H1 (cell line): ENCODE measurements around the gene SCUBE2. TPM values are rescaled to one million over a fixed set of nuclear protein-coding genes. Genes with fewer than 3 reads are reported as not detected.

Source experiments
- CTCF ChIA-PET: fragments of 300-600 bp; sonication (Branson Sonifier 250); formaldehyde crosslinking; loops from one replicate; lab custom pipeline; 2021; ENCODE audit not compliant: partially characterized antibody; lab: Charles Lee
- POLR2A ChIA-PET: fragments of 300-600 bp; sonication (Branson Sonifier 250); formaldehyde crosslinking; loops from one replicate; lab custom pipeline; 2021; ENCODE audit warnings: inconsistent platforms; ENCODE audit not compliant: partially characterized antibody; lab: Charles Lee
- DNase-seq, 2 experiments: peaks; one replicate each; pipeline versions ENCODE4 v3.0.0 to v3.0.0-alpha.2; 2010 to 2022; ENCODE audit warnings: low spot score in 2 of 2, low read depth in 1 of 2, mixed read lengths in 1 of 2
- FAIRE-seq: peaks from 2 replicates; lab custom pipeline; 2011; peaks lifted over from hg19 to GRCh38; lab: Jason Lieb, UNC
- H2AFZ ChIP-seq: 2 replicates; pipeline ENCODE4 v1.8.1; 2012; ENCODE audit warnings: low read length, inconsistent platforms
- H2AK5ac ChIP-seq: 2 replicates; pipeline ENCODE4 v1.6.1; 2013; ENCODE audit warnings: low read depth, low read length
- H2BK120ac ChIP-seq: replicated peaks from 2 replicates; pipeline ENCODE3; 2013; ENCODE audit warnings: low read depth, low read length, inconsistent platforms
- H2BK12ac ChIP-seq: 2 replicates; pipeline ENCODE4 v1.6.1; 2013; ENCODE audit warnings: low read depth, low read length
- H2BK15ac ChIP-seq: 2 replicates; pipeline ENCODE4 v1.6.1; 2013; ENCODE audit warnings: low read length
- H2BK20ac ChIP-seq: 2 replicates; pipeline ENCODE4 v1.6.1; 2013; ENCODE audit warnings: low read length
- H2BK5ac ChIP-seq: 2 replicates; pipeline ENCODE4 v1.6.1; 2013; ENCODE audit warnings: low read depth, low read length
- H3K14ac ChIP-seq: 2 replicates; pipeline ENCODE4 v1.6.1; 2013; ENCODE audit warnings: inconsistent platforms; ENCODE audit not compliant: insufficient read length
- H3K18ac ChIP-seq: 2 replicates; pipeline ENCODE4 v1.6.1; 2013; ENCODE audit warnings: low read length; ENCODE audit errors: extremely low read depth
- H3K23ac ChIP-seq: 2 replicates; pipeline ENCODE4 v1.6.1; 2013; ENCODE audit warnings: inconsistent platforms; ENCODE audit not compliant: insufficient read length
- H3K23me2 ChIP-seq: 2 replicates; pipeline ENCODE4 v1.6.1; 2013; ENCODE audit warnings: low read depth, low read length
- H3K27ac ChIP-seq: 2 replicates; pipeline ENCODE4 v1.6.1; 2011; ENCODE audit warnings: low read depth, low read length, inconsistent platforms
- H3K27me3 ChIP-seq, 4 experiments: replicated peaks in 1 of 4; 1 replicate in 1 of 4; 2 replicates in 3 of 4; pipeline versions ENCODE4 v1.6.1 to v1.8.1; 2011 to 2013; ENCODE audit warnings: low read length in 3 of 4, mild to moderate bottlenecking in 3 of 4, inconsistent platforms in 2 of 4, mixed read lengths in 2 of 4, moderate library complexity in 1 of 4; ENCODE audit not compliant: control insufficient read depth in 3 of 4, insufficient read depth in 3 of 4; ENCODE audit errors: extremely low read depth in 1 of 4
- H3K36me3 ChIP-seq, 4 experiments: 2 replicates each; pipeline versions ENCODE4 v1.6.1 to v1.8.1; 2011 to 2013; ENCODE audit warnings: mild to moderate bottlenecking in 4 of 4, low read length in 3 of 4, moderate library complexity in 2 of 4, control low read depth in 1 of 4, inconsistent platforms in 1 of 4; ENCODE audit not compliant: insufficient read depth in 4 of 4, control insufficient read depth in 2 of 4
- H3K4ac ChIP-seq: replicated peaks from 2 replicates; pipeline ENCODE3; 2013; ENCODE audit warnings: low read length, low read depth, mixed read lengths, inconsistent platforms; ENCODE audit not compliant: insufficient read length
- H3K4me1 ChIP-seq, 4 experiments: replicated peaks in 1 of 4; 1 replicate in 1 of 4; 2 replicates in 3 of 4; pipeline versions ENCODE4 v1.6.1 to v1.8.1; 2011 to 2013; ENCODE audit warnings: low read length in 3 of 4, inconsistent platforms in 2 of 4, mixed read lengths in 1 of 4; ENCODE audit not compliant: insufficient read depth in 4 of 4, control insufficient read depth in 3 of 4
- H3K4me2 ChIP-seq, 2 experiments: 2 replicates each; pipeline versions ENCODE4 v1.6.1 to v1.8.1; 2011 to 2013; ENCODE audit warnings: low read depth in 2 of 2, low read length in 2 of 2, control low read depth in 1 of 2, inconsistent platforms in 1 of 2, mild to moderate bottlenecking in 1 of 2; ENCODE audit not compliant: insufficient read depth in 1 of 2
- H3K4me3 ChIP-seq, 4 experiments: fragments of 200-600, 300-600 bp in 1 of 4; sonication (generic), shearing (Covaris generic), sonication (Bioruptor Twin) in 1 of 4; 2 replicates each; pipeline versions ENCODE4 v1.5.1 to v1.8.1; 2011 to 2016; ENCODE audit warnings: low read length in 4 of 4, low read depth in 3 of 4, control low read depth in 2 of 4, inconsistent platforms in 2 of 4, mild to moderate bottlenecking in 2 of 4, mixed read lengths in 1 of 4, moderate library complexity in 1 of 4; ENCODE audit not compliant: insufficient read depth in 2 of 4; ENCODE audit errors: extremely low read depth in 1 of 4
- H3K56ac ChIP-seq: replicated peaks from 2 replicates; pipeline ENCODE3; 2013; ENCODE audit warnings: low read depth, mild to moderate bottlenecking, mixed read lengths, low read length, inconsistent platforms; ENCODE audit not compliant: insufficient read length
- H3K79me1 ChIP-seq: 2 replicates; pipeline ENCODE4 v1.6.1; 2013; ENCODE audit warnings: low read depth, low read length, control low read depth
- H3K79me2 ChIP-seq, 2 experiments: 2 replicates each; pipeline versions ENCODE4 v1.6.1 to v1.8.1; 2012 to 2013; ENCODE audit warnings: low read length in 2 of 2, mild to moderate bottlenecking in 2 of 2, inconsistent platforms in 1 of 2; ENCODE audit not compliant: insufficient read depth in 2 of 2, control insufficient read depth in 1 of 2
- H3K9ac ChIP-seq, 4 experiments: replicated peaks in 1 of 4; 1 replicate in 1 of 4; 2 replicates in 3 of 4; pipeline versions ENCODE4 v1.6.1 to v1.8.1; 2011 to 2013; ENCODE audit warnings: low read depth in 3 of 4, low read length in 3 of 4, control low read depth in 2 of 4, mild to moderate bottlenecking in 2 of 4, moderate library complexity in 2 of 4, inconsistent platforms in 1 of 4; ENCODE audit errors: extremely low read depth in 1 of 4
- H3K9me3 ChIP-seq, 2 experiments: 2 replicates each; pipeline versions ENCODE4 v1.6.1 to v1.8.1; 2012 to 2013; ENCODE audit warnings: mild to moderate bottlenecking in 2 of 2, moderate library complexity in 2 of 2, control low read depth in 1 of 2, inconsistent platforms in 1 of 2, low read depth in 1 of 2, low read length in 1 of 2, mixed read lengths in 1 of 2; ENCODE audit not compliant: insufficient read depth in 2 of 2
- H4K20me1 ChIP-seq, 2 experiments: replicated peaks in 1 of 2; 2 replicates each; pipeline versions ENCODE3 to v1.8.1; 2011 to 2013; ENCODE audit warnings: inconsistent platforms in 2 of 2, low read length in 2 of 2, mild to moderate bottlenecking in 1 of 2; ENCODE audit not compliant: insufficient read depth in 2 of 2, control insufficient read depth in 1 of 2
- H4K5ac ChIP-seq: 2 replicates; pipeline ENCODE4 v1.6.1; 2013; ENCODE audit warnings: low read length, low read depth, mixed read lengths, inconsistent platforms; ENCODE audit not compliant: insufficient read length
- H4K8ac ChIP-seq: 2 replicates; pipeline ENCODE4 v1.8.0; 2013; ENCODE audit warnings: mild to moderate bottlenecking, moderate library complexity, low read length, inconsistent platforms; ENCODE audit not compliant: insufficient read depth; ENCODE audit errors: extremely low read depth
- H4K91ac ChIP-seq: replicated peaks from 2 replicates; pipeline ENCODE3; 2013; ENCODE audit warnings: low read length, mixed read lengths, inconsistent platforms; ENCODE audit not compliant: insufficient read length
- BACH1 ChIP-seq: IDR thresholded peaks from 2 replicates; pipeline ENCODE4 v1.6.1; 2012; ENCODE audit warnings: low read length, improper control_type of control experiment
- BRCA1 ChIP-seq: IDR thresholded peaks from 2 replicates; pipeline ENCODE4 v1.6.1; 2012; ENCODE audit warnings: low read depth, low read length, improper control_type of control experiment
- FOSL1 ChIP-seq: IDR thresholded peaks from 2 replicates; pipeline ENCODE4 v1.6.1; 2011; ENCODE audit warnings: mild to moderate bottlenecking, low read depth, low read length, moderate library complexity; ENCODE audit not compliant: insufficient read depth
- GABPA ChIP-seq: IDR thresholded peaks from 2 replicates; pipeline ENCODE4 v1.6.1; 2011; ENCODE audit warnings: mild to moderate bottlenecking, low read length, moderate library complexity, borderline replicate concordance; ENCODE audit not compliant: insufficient read depth
- TCF12 ChIP-seq: IDR thresholded peaks from 2 replicates; pipeline ENCODE4 v1.6.1; 2011; ENCODE audit warnings: low read depth, mild to moderate bottlenecking, low read length
- WGBS, 2 experiments: shearing (Covaris generic) in 1 of 2; methylation state at CpG; one replicate each; pipeline versions ENCODE4 v1.1.6 to v1.1.7; 2013 to 2015; ENCODE audit warnings: low lambda C conversion rate in 2 of 2, mixed read lengths in 2 of 2, inconsistent platforms in 1 of 2, low coverage in 1 of 2, missing lambda C conversion rate in 1 of 2; ENCODE audit not compliant: insufficient replicate concordance in 2 of 2, insufficient coverage in 1 of 2, insufficient read length in 1 of 2; ENCODE audit errors: extremely low coverage in 1 of 2, missing lambda C conversion rate in 1 of 2; 5-methylcytosine and 5-hydroxymethylcytosine counted together
- polyA plus RNA-seq, 7 experiments: library from polyadenylated mRNA; depleted of rRNA in 3 of 7; stranded (reverse) in 5 of 7; unstranded in 2 of 7; fragments of >200 nt in 5 of 7; fragments of 200-250 nt in 2 of 7; gene quantifications; 1 replicate in 5 of 7; 2 replicates in 1 of 7; 4 replicates in 1 of 7; pipeline versions ENCODE4 v1.2.1 to v1.2.3, GENCODE V29; 2011 to 2013; ENCODE audit warnings: missing spikeins in 2 of 7, mixed read lengths in 2 of 7
- total RNA-seq: library from RNA; stranded (reverse); fragmentation: NEBNext Ultra II Directional; extraction: Animal tissue kit (Norgen Biotek cat#: 25700); gene quantifications from 2 replicates; pipeline ENCODE4 v1.2.1, GENCODE V29; 2021
- TF ChIP-seq, protein P1 (sequence below): IDR thresholded peaks from 2 replicates; pipeline ENCODE4 v1.6.1; 2012; ENCODE audit warnings: inconsistent platforms
- TF ChIP-seq, protein P2 (sequence below): IDR thresholded peaks from 2 replicates; pipeline ENCODE4 v1.6.1; 2012; ENCODE audit warnings: inconsistent platforms

SCUBE2 gene
- total and polyA plus RNA-seq, 2 of the 8 experiments (the other 6 are each of a cell fraction or from before 2014, with no cell fraction given), result 0.29 to 1.2 TPM

DNA sequence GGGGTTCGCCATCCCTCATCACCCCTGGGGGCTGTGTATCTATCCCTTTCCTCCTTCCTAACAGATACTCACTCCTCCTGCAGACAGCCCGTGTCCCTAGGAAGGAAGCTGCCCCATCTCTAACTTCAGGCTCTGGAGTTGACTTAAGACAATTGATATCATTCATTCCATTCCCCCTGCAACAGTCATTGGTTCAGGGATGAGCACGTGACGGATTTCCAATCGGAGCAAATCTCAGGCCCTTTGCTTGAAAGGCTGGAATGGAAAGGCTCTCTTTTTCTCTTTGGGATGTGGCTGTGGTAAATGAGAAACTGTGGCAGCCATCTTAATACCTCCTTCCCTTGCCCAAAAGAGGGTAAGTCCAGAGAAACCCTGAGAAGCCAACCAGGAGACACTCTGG is 5.0 kb upstream of the SCUBE2 start:
- Histone ChIP-seq H2BK12ac (no peak overlapping the region), H2AK5ac (no peak overlapping the region), H2BK5ac (no peak overlapping the region), H2BK20ac (no peak overlapping the region), H4K5ac (no peak overlapping the region), H3K27ac (no peak overlapping the region), H2BK15ac (no peak overlapping the region)
- no peak for DNase-seq
- TF ChIP-seq GABPA (no peak), BRCA1 (no peak), TCF12 (no peak), BACH1 (no peak), FOSL1 (no peak)
- TF ChIP-seq, protein P1, sequence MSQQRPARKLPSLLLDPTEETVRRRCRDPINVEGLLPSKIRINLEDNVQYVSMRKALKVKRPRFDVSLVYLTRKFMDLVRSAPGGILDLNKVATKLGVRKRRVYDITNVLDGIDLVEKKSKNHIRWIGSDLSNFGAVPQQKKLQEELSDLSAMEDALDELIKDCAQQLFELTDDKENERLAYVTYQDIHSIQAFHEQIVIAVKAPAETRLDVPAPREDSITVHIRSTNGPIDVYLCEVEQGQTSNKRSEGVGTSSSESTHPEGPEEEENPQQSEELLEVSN, result no peak
- TF ChIP-seq, protein P2, sequence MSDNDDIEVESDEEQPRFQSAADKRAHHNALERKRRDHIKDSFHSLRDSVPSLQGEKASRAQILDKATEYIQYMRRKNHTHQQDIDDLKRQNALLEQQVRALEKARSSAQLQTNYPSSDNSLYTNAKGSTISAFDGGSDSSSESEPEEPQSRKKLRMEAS, result no peak
- TF ChIP-seq, all 59 proteins: peak for 0
- no peaks in the 10 kb centered on the region for H3K23me2 ChIP-seq
- H3K27me3 ChIP-seq, result peaks cover 5 to 17% (median 10%) of the 10 kb centered on the region in 4 experiments
- no peak overlapping the region for H4K8ac ChIP-seq
- POLR2A ChIA-PET, result interaction anchor here (1.7 to 1.9 kb wide), 2 partner anchors 14 to 26 kb away, joined by 4 to 5 read pairs; no protein-coding TSS in a partner anchor
- H3K4me3 ChIP-seq, result no peak overlapping the region
- CTCF ChIA-PET, result interaction anchor here (0.9 to 12.2 kb wide), 18 partner anchors 8 to 136 kb away, joined by 3 to 177 read pairs (median 6); no protein-coding TSS in a partner anchor
- no peak overlapping the region for H3K4me2 ChIP-seq
- no peak overlapping the region for H3K4ac ChIP-seq
- no peaks in the 10 kb centered on the region for H4K20me1 ChIP-seq
- no peak overlapping the region for H2BK120ac ChIP-seq
- no peaks in the 10 kb centered on the region for H3K9me3 ChIP-seq
- no peaks in the 10 kb centered on the region for H3K36me3 ChIP-seq
- H3K9ac ChIP-seq, result no peak overlapping the region
- H3K18ac ChIP-seq, result no peak overlapping the region
- H3K4me1 ChIP-seq, result no peaks in the 10 kb centered on the region; a peak in 2 of 7 replicates
- H3K79me2 ChIP-seq, result no peaks in the 10 kb centered on the region
- no peak overlapping the region for H4K91ac ChIP-seq
- H2AFZ ChIP-seq, result no peak overlapping the region
- H3K79me1 ChIP-seq, result no peaks in the 10 kb centered on the region
- H3K14ac ChIP-seq, result no peak overlapping the region
- no peak for FAIRE-seq
- no peak overlapping the region for H3K23ac ChIP-seq
- no peak overlapping the region for H3K56ac ChIP-seq
- 81% methylated on average over 5 of the region's 5 CpGs; no CpG with 5 or more reads in 1 of the 2 experiments for WGBS, 2 experiments
